ENCODE results near the gene GK. TPM values are rescaled to one million over a fixed set of nuclear protein-coding genes. Genes with fewer than 3 reads are reported as not detected.
A peak's percentile ranks its signal among the peaks of the same experiment; 100 is the strongest.

Gene GK
- total RNA-seq, 4 donors from 2014 or later: 2.5 to 16.9 (median 4.9) TPM

GRCh38 chrX:30712214-30712613 lies 59.0 kb downstream of the GK start:
- DNase-seq (ENCODE audit: extremely low spot score): no peak
- H3K4me1 ChIP-seq: no peaks in the 10 kb centered on the region
- H3K27ac ChIP-seq (replicated peaks in 1 of 4): no peak overlapping the region
- intact Hi-C loops (cut with DNase I): loop anchor here (5.0 kb wide), 1 partner anchor 145 kb away; no protein-coding TSS in a partner anchor
- H3K4me3 ChIP-seq: no peak overlapping the region
- H3K27me3 ChIP-seq: no peaks in the 10 kb centered on the region
- TF ChIP-seq POLR2A (IDR thresholded peaks at IDR 0.05; ENCODE audit: low read depth): no peak
- no peak for TF ChIP-seq CTCF (IDR thresholded peaks at IDR 0.05)
- no peak for TF ChIP-seq EP300 (IDR thresholded peaks at IDR 0.05)
- no peak for TF ChIP-seq POLR2AphosphoS5 (IDR thresholded peaks at IDR 0.05)
- no peaks in the 10 kb centered on the region for H3K9me3 ChIP-seq
- WGBS: 81% methylated on average over 1 of the region's 1 CpG
- peaks cover 0 to 9% (median 1%) of the 10 kb centered on the region in 4 donors for H3K36me3 ChIP-seq

- no peak overlapping the region for H3K4me3 ChIP-seq
- 55% methylated on average over 5 of the region's 5 CpGs for WGBS
- no peak overlapping the region for H3K27ac ChIP-seq (replicated peaks in 1 of 4)
- intact Hi-C loops (cut with DNase I): loop anchor here (5.0 kb wide), 1 partner anchor 146 kb away; no protein-coding TSS in a partner anchor
- DNase-seq (ENCODE audit: extremely low spot score): no peak
- no peaks in the 10 kb centered on the region for H3K9me3 ChIP-seq
- H3K36me3 ChIP-seq: peaks cover 0 to 9% (median 1%) of the 10 kb centered on the region in 4 donors
- TF ChIP-seq EP300 (IDR thresholded peaks at IDR 0.05) (no peak), POLR2AphosphoS5 (IDR thresholded peaks at IDR 0.05) (no peak), POLR2A (IDR thresholded peaks at IDR 0.05; ENCODE audit: low read depth) (no peak), CTCF (IDR thresholded peaks at IDR 0.05) (peak; percentile 29 to 53 (median 34))
- H3K27me3 ChIP-seq: no peaks in the 10 kb centered on the region
- H3K4me1 ChIP-seq: no peaks in the 10 kb centered on the region
Measured at GRCh38 chrX:30713061-30713525, 59.9 kb downstream of the GK start.

- no peaks in the 10 kb centered on the region for H3K4me1 ChIP-seq
- no peak overlapping the region for H3K4me3 ChIP-seq
- H3K27ac ChIP-seq (replicated peaks in 1 of 4): no peak overlapping the region
- H3K36me3 ChIP-seq: peaks cover 0 to 7% (median 1%) of the 10 kb centered on the region in 4 donors
- H3K9me3 ChIP-seq: no peaks in the 10 kb centered on the region
- WGBS: 89% methylated on average over 1 of the region's 1 CpG
- intact Hi-C loops (cut with DNase I): loop anchor here (5.0 kb wide), 1 partner anchor 147 kb away; no protein-coding TSS in a partner anchor
- DNase-seq (ENCODE audit: extremely low spot score): no peak
- no peaks in the 10 kb centered on the region for H3K27me3 ChIP-seq
- TF ChIP-seq POLR2A (IDR thresholded peaks at IDR 0.05; ENCODE audit: low read depth) (no peak), EP300 (IDR thresholded peaks at IDR 0.05) (no peak), POLR2AphosphoS5 (IDR thresholded peaks at IDR 0.05) (no peak), CTCF (IDR thresholded peaks at IDR 0.05) (no peak)
Measured at GRCh38 chrX:30714138-30714537, 60.9 kb downstream of the GK start.

- Histone ChIP-seq H3K36me3 (peaks cover 0 to 3% (median 0%) of the 10 kb centered on the region in 4 donors), H3K27me3 (no peaks in the 10 kb centered on the region), H3K9me3 (no peaks in the 10 kb centered on the region), H3K4me3 (no peak overlapping the region), H3K4me1 (no peaks in the 10 kb centered on the region), H3K27ac (replicated peaks in 1 of 4) (no peak overlapping the region)
- DNase-seq (ENCODE audit: extremely low spot score): no peak
- 61% methylated on average over 2 of the region's 2 CpGs for WGBS
- TF ChIP-seq POLR2A (IDR thresholded peaks at IDR 0.05; ENCODE audit: low read depth) (no peak), POLR2AphosphoS5 (IDR thresholded peaks at IDR 0.05) (no peak), CTCF (IDR thresholded peaks at IDR 0.05) (no peak)
- intact Hi-C loops (cut with DNase I): no loop called here
Measured at GRCh38 chrX:30715976-30716375, 62.8 kb downstream of the GK start.

All from esophagus muscularis mucosa (tissue), 4 donors.